ENCODE data around the gene BRWD1. TPM values are rescaled to one million over a fixed set of nuclear protein-coding genes. Genes with fewer than 3 reads are reported as not detected.

The BRWD1 gene
- total RNA-seq, 2 donors from 2014 or later, result 38.6 to 43.1 TPM

GRCh38 chr21:39189857-39190604 lies 123.4 kb downstream of the BRWD1 start:
- intact Hi-C loops (cut with DNase I), result loop anchor here (10.0 kb wide), 1 partner anchor 75 kb away; no protein-coding TSS in a partner anchor
- Histone ChIP-seq H3K36me3 (peaks cover 4% of the 10 kb centered on the region), H3K4me1 (no peaks in the 10 kb centered on the region), H3K4me3 (no peak overlapping the region), H3K27me3 (no peaks in the 10 kb centered on the region), H3K9ac (ENCODE audit: low read depth in 2 of 2, low read length in 2 of 2) (no peak overlapping the region), H3K27ac (no peak overlapping the region), H3K9me3 (no peaks in the 10 kb centered on the region)
- no peak for TF ChIP-seq CTCF (IDR thresholded peaks at IDR 0.05)
- no peak for DNase-seq

- no peak overlapping the region for H3K27ac ChIP-seq
- no peak for DNase-seq
- no peak overlapping the region for H3K9ac ChIP-seq (ENCODE audit: low read depth in 2 of 2, low read length in 2 of 2)
- intact Hi-C loops (cut with DNase I), result no loop called here
- H3K36me3 ChIP-seq, result no peaks in the 10 kb centered on the region
- H3K9me3 ChIP-seq, result no peaks in the 10 kb centered on the region
- TF ChIP-seq CTCF (IDR thresholded peaks at IDR 0.05), result no peak
- no peaks in the 10 kb centered on the region for H3K27me3 ChIP-seq
- no peak overlapping the region for H3K4me3 ChIP-seq
- no peaks in the 10 kb centered on the region for H3K4me1 ChIP-seq
These were observed 124.8 kb downstream of the BRWD1 start for GRCh38 chr21:39188521-39189139.

GRCh38 chr21:39187141-39187540 lies 126.3 kb downstream of the BRWD1 start:
- H3K9me3 ChIP-seq, result no peaks in the 10 kb centered on the region
- intact Hi-C loops (cut with DNase I), result no loop called here

GRCh38 chr21:39186676-39187075 lies 126.8 kb downstream of the BRWD1 start:
- Histone ChIP-seq H3K27me3 (no peaks in the 10 kb centered on the region), H3K9me3 (no peaks in the 10 kb centered on the region), H3K9ac (ENCODE audit: low read depth in 2 of 2, low read length in 2 of 2) (no peak overlapping the region), H3K4me3 (no peak overlapping the region), H3K4me1 (peaks cover 5% of the 10 kb centered on the region), H3K36me3 (no peaks in the 10 kb centered on the region), H3K27ac (no peak overlapping the region)
- intact Hi-C loops (cut with DNase I), result no loop called here
- TF ChIP-seq CTCF (IDR thresholded peaks at IDR 0.05), result no peak
- DNase-seq, result no peak

More at GRCh38 chr21:39187141-39187540, 126.3 kb downstream of the BRWD1 start:
- DNase-seq, result no peak
- H3K9ac ChIP-seq (ENCODE audit: low read depth in 2 of 2, low read length in 2 of 2), result no peak overlapping the region
- no peaks in the 10 kb centered on the region for H3K36me3 ChIP-seq
- H3K27me3 ChIP-seq, result no peaks in the 10 kb centered on the region
- peaks cover 2% of the 10 kb centered on the region for H3K4me1 ChIP-seq
- H3K4me3 ChIP-seq, result no peak overlapping the region
- H3K27ac ChIP-seq, result no peak overlapping the region
- TF ChIP-seq CTCF (IDR thresholded peaks at IDR 0.05), result no peak

- H3K4me1 ChIP-seq, result peaks cover 5% of the 10 kb centered on the region
- intact Hi-C loops (cut with DNase I), result no loop called here
- TF ChIP-seq CTCF (IDR thresholded peaks at IDR 0.05), result no peak
- no peak overlapping the region for H3K9ac ChIP-seq (ENCODE audit: low read depth in 2 of 2, low read length in 2 of 2)
- no peak for DNase-seq
- H3K9me3 ChIP-seq, result no peaks in the 10 kb centered on the region
- H3K4me3 ChIP-seq, result no peak overlapping the region
- no peak overlapping the region for H3K27ac ChIP-seq
- H3K27me3 ChIP-seq, result no peaks in the 10 kb centered on the region
- H3K36me3 ChIP-seq, result no peaks in the 10 kb centered on the region
These were observed 128.3 kb downstream of the BRWD1 start for GRCh38 chr21:39185157-39185556.

All from colonic mucosa (tissue), 4 donors.